OCI-LY3 (cell line): Measurements from ENCODE around the gene MINPP1.

Experiments
- H2AFZ ChIP-seq: fragments of 200-600, 300-600 bp; shearing (Covaris generic); 2 replicates; pipeline ENCODE4 v1.6.0; 2014; ENCODE audit warnings: antibody characterized with exemption, low read depth, low read length
- H3K27ac ChIP-seq: fragments of 200-600, 300-600 bp; sonication (generic); 2 replicates; pipeline ENCODE4 v1.5.1; 2014; ENCODE audit warnings: mild to moderate bottlenecking, low read length, moderate library complexity, mixed read lengths
- H3K27me3 ChIP-seq: fragments of 200-600, 300-600 bp; sonication (generic); 2 replicates; pipeline ENCODE4 v1.6.1; 2014; ENCODE audit warnings: low read depth, low read length, mixed read lengths
- H3K36me3 ChIP-seq: fragments of 200-600, 300-600 bp; sonication (generic); replicated peaks from 2 replicates; pipeline ENCODE3; 2014; ENCODE audit warnings: low read depth, low read length, mixed read lengths
- H3K4me1 ChIP-seq: fragments of 300-600, 200-600 bp; sonication (generic); 2 replicates; pipeline ENCODE4 v1.6.1; 2014; ENCODE audit warnings: low read length, mixed read lengths
- H3K4me2 ChIP-seq: fragments of 200-600, 300-600 bp; sonication (generic); 2 replicates; pipeline ENCODE4 v1.6.1; 2014; ENCODE audit warnings: low read length, mixed read lengths
- H3K4me3 ChIP-seq: fragments of 300-600, 200-600 bp; sonication (generic); 2 replicates; pipeline ENCODE4 v1.5.1; 2014; ENCODE audit warnings: antibody characterized with exemption, mild to moderate bottlenecking, low read length, moderate library complexity
- H3K79me2 ChIP-seq: fragments of 300-600, 200-600 bp; shearing (Covaris generic); 2 replicates; pipeline ENCODE4 v1.6.1; 2014; ENCODE audit warnings: mild to moderate bottlenecking, low read length, mixed read lengths
- H3K9ac ChIP-seq: fragments of 300-600, 200-600 bp; shearing (Covaris generic); 2 replicates; pipeline ENCODE4 v1.6.0; 2014; ENCODE audit warnings: mild to moderate bottlenecking, low read length, moderate library complexity
- H3K9me3 ChIP-seq: fragments of 200-600, 300-600 bp; shearing (Covaris generic); 2 replicates; pipeline ENCODE4 v1.6.1; 2014; ENCODE audit warnings: low read length, mixed read lengths; ENCODE audit not compliant: insufficient read depth
- H4K20me1 ChIP-seq: fragments of 200-600, 300-600 bp; sonication (generic); 2 replicates; pipeline ENCODE4 v1.6.1; 2016; ENCODE audit warnings: low read length, mixed read lengths; ENCODE audit not compliant: insufficient read depth
- CTCF ChIP-seq: fragments of 200-600, 300-600 bp; sonication (generic); IDR thresholded peaks from 2 replicates; pipeline ENCODE4 v1.5.1; 2014; ENCODE audit warnings: antibody characterized with exemption, low read length, low read depth
- EZH2phosphoT487 ChIP-seq: fragments of 200-600 bp; shearing (Covaris generic); IDR thresholded peaks from 2 replicates; pipeline ENCODE4 v1.6.1; 2018; ENCODE audit warnings: antibody characterized with exemption, mixed run types, low read depth

MINPP1 gene

GRCh38 chr10:87544721-87545120, 40.0 kb downstream of the MINPP1 start:
- H3K79me2 ChIP-seq, result no peaks in the 10 kb centered on the region
- H2AFZ ChIP-seq, result no peak overlapping the region
- H3K27ac ChIP-seq, result no peak overlapping the region
- H3K9ac ChIP-seq, result no peak overlapping the region
- H3K4me2 ChIP-seq, result no peak overlapping the region
- no peaks in the 10 kb centered on the region for H4K20me1 ChIP-seq
- no peak overlapping the region for H3K4me3 ChIP-seq
- H3K9me3 ChIP-seq, result no peaks in the 10 kb centered on the region
- H3K27me3 ChIP-seq, result no peaks in the 10 kb centered on the region
- peaks cover 5% of the 10 kb centered on the region for H3K4me1 ChIP-seq
- no peak for TF ChIP-seq CTCF
- no peak for TF ChIP-seq EZH2phosphoT487
- H3K36me3 ChIP-seq, result no peaks in the 10 kb centered on the region

- Histone ChIP-seq H3K4me3 (no peak overlapping the region), H4K20me1 (no peaks in the 10 kb centered on the region), H3K79me2 (no peaks in the 10 kb centered on the region), H3K9ac (no peak overlapping the region), H3K36me3 (no peaks in the 10 kb centered on the region), H3K9me3 (no peaks in the 10 kb centered on the region), H3K27me3 (no peaks in the 10 kb centered on the region), H3K4me2 (no peak overlapping the region), H3K4me1 (no peaks in the 10 kb centered on the region), H2AFZ (no peak overlapping the region), H3K27ac (no peak overlapping the region)
- TF ChIP-seq EZH2phosphoT487 (no peak), CTCF (no peak)
These were observed 41.1 kb downstream of the MINPP1 start for GRCh38 chr10:87545783-87546182.

- H3K27me3 ChIP-seq, result no peaks in the 10 kb centered on the region
- no peak overlapping the region for H2AFZ ChIP-seq
- TF ChIP-seq EZH2phosphoT487 (no peak), CTCF (no peak)
- H3K27ac ChIP-seq, result no peak overlapping the region
- no peak overlapping the region for H3K4me3 ChIP-seq
- H3K9ac ChIP-seq, result no peak overlapping the region
- H4K20me1 ChIP-seq, result no peaks in the 10 kb centered on the region
- no peaks in the 10 kb centered on the region for H3K4me1 ChIP-seq
- H3K4me2 ChIP-seq, result no peak overlapping the region
- no peaks in the 10 kb centered on the region for H3K9me3 ChIP-seq
- no peaks in the 10 kb centered on the region for H3K79me2 ChIP-seq
- no peaks in the 10 kb centered on the region for H3K36me3 ChIP-seq
These were observed 41.5 kb downstream of the MINPP1 start for GRCh38 chr10:87546210-87546609.

GRCh38 chr10:87546971-87547413, 42.3 kb downstream of the MINPP1 start:
- no peak overlapping the region for H3K27ac ChIP-seq
- H3K9ac ChIP-seq, result no peak overlapping the region
- no peaks in the 10 kb centered on the region for H4K20me1 ChIP-seq
- no peak overlapping the region for H2AFZ ChIP-seq
- no peak for TF ChIP-seq EZH2phosphoT487
- no peak for TF ChIP-seq CTCF
- H3K9me3 ChIP-seq, result no peaks in the 10 kb centered on the region
- no peaks in the 10 kb centered on the region for H3K79me2 ChIP-seq
- H3K4me2 ChIP-seq, result no peak overlapping the region
- no peaks in the 10 kb centered on the region for H3K4me1 ChIP-seq
- no peaks in the 10 kb centered on the region for H3K36me3 ChIP-seq
- no peaks in the 10 kb centered on the region for H3K27me3 ChIP-seq
- H3K4me3 ChIP-seq, result no peak overlapping the region
